ENCODE data around the gene ASPG. TPM values are rescaled to one million over a fixed set of nuclear protein-coding genes. Genes with fewer than 3 reads are reported as not detected.

Gene ASPG
- total RNA-seq, 4 donors from 2014 or later, result 26.0 to 38.5 (median 28.2) TPM

DNA sequence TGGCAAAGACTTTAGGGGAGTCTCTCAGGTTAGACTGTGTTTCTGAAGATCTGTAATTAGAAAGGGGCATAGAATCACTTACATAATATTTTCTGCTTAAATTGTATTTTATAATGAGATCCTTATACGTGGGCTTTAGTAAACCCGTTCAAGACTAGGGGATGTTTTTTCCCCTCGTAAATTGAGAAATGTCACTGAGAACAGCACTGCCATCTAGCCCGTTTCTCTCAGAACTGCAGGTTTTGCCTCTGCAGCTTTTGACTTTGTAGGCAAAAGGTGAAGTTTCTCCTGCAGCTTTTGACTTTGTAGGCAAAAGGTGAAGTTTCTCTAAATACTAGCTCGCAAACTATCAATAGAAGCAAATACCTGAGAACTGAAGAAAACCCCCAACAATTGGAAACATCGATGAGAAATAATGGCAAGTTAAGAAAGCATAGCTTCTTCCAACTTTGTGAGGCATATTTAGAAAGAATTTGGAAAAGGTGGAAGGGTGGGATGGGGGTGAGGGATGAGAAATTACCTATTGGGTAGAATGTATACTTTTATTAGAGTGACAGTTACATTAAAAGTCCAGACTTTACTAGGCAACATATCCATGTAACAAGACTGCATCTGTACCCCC lies 9.9 kb upstream of the ASPG start:
- no peak overlapping the region for H3K4me3 ChIP-seq
- H3K4me1 ChIP-seq, result no peaks in the 10 kb centered on the region
- H3K36me3 ChIP-seq, result no peaks in the 10 kb centered on the region
- DNase-seq (ENCODE audit: low spot score in 2 of 2), result no peak
- H3K9me3 ChIP-seq, result no peaks in the 10 kb centered on the region
- H3K27ac ChIP-seq, result no peak overlapping the region
- WGBS, result 27% methylated on average over 6 of the region's 6 CpGs
- TF ChIP-seq POLR2A (IDR thresholded peaks at IDR 0.05) (no peak), EP300 (IDR thresholded peaks at IDR 0.05) (no peak), POLR2AphosphoS5 (IDR thresholded peaks at IDR 0.05) (no peak)
- TF ChIP-seq, protein P1, sequence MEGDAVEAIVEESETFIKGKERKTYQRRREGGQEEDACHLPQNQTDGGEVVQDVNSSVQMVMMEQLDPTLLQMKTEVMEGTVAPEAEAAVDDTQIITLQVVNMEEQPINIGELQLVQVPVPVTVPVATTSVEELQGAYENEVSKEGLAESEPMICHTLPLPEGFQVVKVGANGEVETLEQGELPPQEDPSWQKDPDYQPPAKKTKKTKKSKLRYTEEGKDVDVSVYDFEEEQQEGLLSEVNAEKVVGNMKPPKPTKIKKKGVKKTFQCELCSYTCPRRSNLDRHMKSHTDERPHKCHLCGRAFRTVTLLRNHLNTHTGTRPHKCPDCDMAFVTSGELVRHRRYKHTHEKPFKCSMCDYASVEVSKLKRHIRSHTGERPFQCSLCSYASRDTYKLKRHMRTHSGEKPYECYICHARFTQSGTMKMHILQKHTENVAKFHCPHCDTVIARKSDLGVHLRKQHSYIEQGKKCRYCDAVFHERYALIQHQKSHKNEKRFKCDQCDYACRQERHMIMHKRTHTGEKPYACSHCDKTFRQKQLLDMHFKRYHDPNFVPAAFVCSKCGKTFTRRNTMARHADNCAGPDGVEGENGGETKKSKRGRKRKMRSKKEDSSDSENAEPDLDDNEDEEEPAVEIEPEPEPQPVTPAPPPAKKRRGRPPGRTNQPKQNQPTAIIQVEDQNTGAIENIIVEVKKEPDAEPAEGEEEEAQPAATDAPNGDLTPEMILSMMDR (IDR thresholded peaks at IDR 0.05), result peak in 1 of 2 donors; percentile 8
- peaks cover 15% of the 10 kb centered on the region for H3K27me3 ChIP-seq

DNA sequence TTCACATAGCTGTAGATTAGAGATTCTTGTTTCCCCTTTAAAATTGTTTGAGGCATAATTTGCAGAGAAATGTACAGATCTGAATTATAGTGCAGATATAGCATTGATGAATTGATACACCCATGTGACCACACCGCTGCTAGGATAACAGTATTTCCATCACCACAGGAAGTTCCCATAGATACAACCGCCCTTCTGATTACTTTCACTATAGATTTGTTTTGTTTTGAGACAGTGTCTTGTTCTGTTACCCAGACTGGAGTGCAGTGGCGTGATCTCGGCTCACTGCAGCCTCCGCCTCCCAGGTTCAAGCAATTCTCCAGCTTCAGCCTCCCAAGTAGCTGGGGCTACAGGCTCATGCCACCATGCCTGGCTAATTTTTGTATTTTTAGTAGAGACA lies 8.8 kb upstream of the ASPG start:
- DNase-seq (ENCODE audit: low spot score in 2 of 2), result no peak
- no peaks in the 10 kb centered on the region for H3K36me3 ChIP-seq
- no peaks in the 10 kb centered on the region for H3K9me3 ChIP-seq
- WGBS, result 66% methylated on average over 5 of the region's 5 CpGs
- TF ChIP-seq POLR2A (IDR thresholded peaks at IDR 0.05) (no peak), POLR2AphosphoS5 (IDR thresholded peaks at IDR 0.05) (no peak), EP300 (IDR thresholded peaks at IDR 0.05) (no peak)
- TF ChIP-seq, protein P1 (IDR thresholded peaks at IDR 0.05), result no peak
- peaks cover 21% of the 10 kb centered on the region for H3K27me3 ChIP-seq
- H3K4me1 ChIP-seq, result no peaks in the 10 kb centered on the region
- H3K4me3 ChIP-seq, result no peak overlapping the region
- H3K27ac ChIP-seq, result no peak overlapping the region

DNA sequence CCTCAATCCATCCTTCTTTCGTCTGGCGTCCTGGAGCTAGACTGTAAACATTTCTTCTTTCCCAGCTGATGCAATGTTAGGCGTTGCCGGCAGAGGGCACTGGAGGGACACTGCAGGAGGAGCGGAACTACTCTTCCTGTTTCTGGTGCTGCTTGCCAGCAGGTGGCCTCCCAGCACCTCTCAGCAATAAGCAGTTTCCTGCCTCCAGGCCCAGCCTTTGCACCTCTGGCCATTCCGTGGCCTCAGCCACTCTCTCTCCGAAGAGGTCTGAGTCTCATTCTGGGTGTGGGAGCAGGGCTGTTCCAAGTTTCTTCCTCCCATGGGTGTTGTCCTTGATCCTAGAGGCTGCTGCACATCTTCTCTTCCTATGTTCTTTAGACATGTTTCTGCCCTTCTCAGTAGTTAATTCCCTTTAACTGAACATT lies 7.5 kb upstream of the ASPG start:
- Histone ChIP-seq H3K36me3 (no peaks in the 10 kb centered on the region), H3K27ac (no peak overlapping the region), H3K4me3 (no peak overlapping the region), H3K9me3 (no peaks in the 10 kb centered on the region), H3K27me3 (peaks cover 34% of the 10 kb centered on the region), H3K4me1 (no peaks in the 10 kb centered on the region)
- TF ChIP-seq POLR2A (IDR thresholded peaks at IDR 0.05) (no peak), EP300 (IDR thresholded peaks at IDR 0.05) (no peak)
- TF ChIP-seq, protein P1 (IDR thresholded peaks at IDR 0.05), result peak; percentile 98 to 100
- peak; percentile 87 to 92 for DNase-seq (ENCODE audit: low spot score in 2 of 2)
- WGBS, result 2% methylated on average over 7 of the region's 7 CpGs

DNA sequence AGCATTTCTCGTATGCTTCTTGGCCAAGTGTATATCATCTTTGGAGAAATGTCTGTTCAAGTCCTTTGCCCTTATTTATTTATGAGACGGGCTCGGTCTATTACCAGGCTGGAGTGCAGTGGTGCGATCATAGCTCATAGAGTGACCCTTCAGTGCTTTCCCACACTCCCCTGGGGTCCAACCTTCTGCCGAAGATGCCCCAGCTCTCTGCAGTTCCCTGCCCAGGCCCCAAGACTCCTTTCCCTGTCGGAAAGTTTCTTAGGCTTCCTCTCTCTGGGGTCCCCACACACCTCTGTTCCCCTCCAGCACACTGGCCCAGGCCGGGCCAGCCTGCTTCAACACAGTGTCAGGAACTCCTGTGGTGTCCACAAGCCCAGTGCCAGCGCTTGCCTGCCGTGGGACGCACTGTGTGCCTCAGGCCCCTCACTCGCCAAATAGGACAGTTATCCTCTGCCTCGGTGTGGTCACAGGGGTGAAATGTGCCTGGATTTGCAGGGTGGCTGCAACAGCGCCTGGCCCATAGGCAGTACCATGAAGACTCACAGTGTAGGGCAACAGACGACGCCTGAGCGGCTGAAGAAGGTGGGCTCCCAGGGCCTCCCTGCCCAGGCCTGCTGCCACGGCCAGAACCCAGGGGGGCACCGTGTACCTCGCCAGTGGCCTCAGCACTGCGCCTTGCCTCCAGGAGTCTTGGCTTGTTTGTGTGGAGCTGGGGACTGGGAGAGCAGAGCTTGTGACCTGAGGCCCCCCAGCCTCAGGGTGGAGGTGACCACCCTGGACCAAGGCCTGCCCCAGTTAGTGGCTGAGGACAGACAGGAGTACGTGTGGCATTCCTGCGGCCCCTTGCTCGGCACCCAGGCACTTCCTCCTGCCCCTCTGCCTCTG lies 4.9 kb upstream of the ASPG start:
- no peak for TF ChIP-seq POLR2A (IDR thresholded peaks at IDR 0.05)
- TF ChIP-seq POLR2AphosphoS5 (IDR thresholded peaks at IDR 0.05), result no peak
- TF ChIP-seq, protein P1 (IDR thresholded peaks at IDR 0.05), result no peak
- TF ChIP-seq EP300 (IDR thresholded peaks at IDR 0.05), result no peak
- Histone ChIP-seq H3K9me3 (no peaks in the 10 kb centered on the region), H3K4me1 (peaks cover 6% of the 10 kb centered on the region), H3K4me3 (no peak overlapping the region), H3K36me3 (no peaks in the 10 kb centered on the region), H3K27me3 (peaks cover 38% of the 10 kb centered on the region), H3K27ac (no peak overlapping the region)
- 89% methylated on average over 10 of the region's 23 CpGs for WGBS
- DNase-seq (ENCODE audit: low spot score in 2 of 2), result no peak

DNA sequence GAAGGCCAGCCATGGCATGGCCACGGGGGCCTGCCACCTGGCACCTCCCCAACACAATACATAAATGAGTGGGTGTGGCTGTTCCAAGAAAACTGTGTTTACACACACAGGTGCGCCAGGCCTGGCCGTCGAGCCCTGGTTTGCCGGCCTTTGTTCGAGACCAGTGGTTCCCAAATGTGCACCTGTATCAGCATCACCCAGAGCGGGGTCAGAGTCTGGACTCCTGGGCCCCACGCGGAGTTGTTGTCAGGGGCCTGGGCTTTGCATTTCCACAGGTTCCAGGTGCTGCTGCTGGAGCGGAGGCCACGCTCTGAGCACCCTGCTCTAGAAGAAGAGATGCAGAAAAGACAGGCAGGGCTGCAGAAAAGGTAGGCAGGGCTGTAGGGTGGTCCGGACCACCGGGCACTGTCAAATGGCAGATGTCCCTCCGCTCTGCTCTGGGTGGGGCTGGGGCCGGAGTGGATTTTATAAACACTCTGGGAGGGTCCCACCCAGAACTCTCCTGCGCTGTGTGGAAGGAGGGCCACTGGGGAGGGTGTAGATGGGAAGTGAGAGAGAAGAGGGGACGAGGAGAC lies 4.2 kb upstream of the ASPG start:
- no peak for DNase-seq (ENCODE audit: low spot score in 2 of 2)
- peaks cover 8% of the 10 kb centered on the region for H3K4me1 ChIP-seq
- no peak overlapping the region for H3K27ac ChIP-seq
- 83% methylated on average over 9 of the region's 17 CpGs for WGBS
- no peak overlapping the region for H3K4me3 ChIP-seq
- H3K27me3 ChIP-seq, result peaks cover 45% of the 10 kb centered on the region
- TF ChIP-seq, protein P1 (IDR thresholded peaks at IDR 0.05), result no peak
- TF ChIP-seq POLR2AphosphoS5 (IDR thresholded peaks at IDR 0.05) (no peak), POLR2A (IDR thresholded peaks at IDR 0.05) (no peak), EP300 (IDR thresholded peaks at IDR 0.05) (no peak)
- no peaks in the 10 kb centered on the region for H3K9me3 ChIP-seq
- H3K36me3 ChIP-seq, result no peaks in the 10 kb centered on the region
